ENCODE measurements around the gene CFP. TPM values are rescaled to one million over a fixed set of nuclear protein-coding genes. Genes with fewer than 3 reads are reported as not detected.

The CFP gene
- total RNA-seq, 1 donor from 2014 or later = 3.0 TPM

DNA sequence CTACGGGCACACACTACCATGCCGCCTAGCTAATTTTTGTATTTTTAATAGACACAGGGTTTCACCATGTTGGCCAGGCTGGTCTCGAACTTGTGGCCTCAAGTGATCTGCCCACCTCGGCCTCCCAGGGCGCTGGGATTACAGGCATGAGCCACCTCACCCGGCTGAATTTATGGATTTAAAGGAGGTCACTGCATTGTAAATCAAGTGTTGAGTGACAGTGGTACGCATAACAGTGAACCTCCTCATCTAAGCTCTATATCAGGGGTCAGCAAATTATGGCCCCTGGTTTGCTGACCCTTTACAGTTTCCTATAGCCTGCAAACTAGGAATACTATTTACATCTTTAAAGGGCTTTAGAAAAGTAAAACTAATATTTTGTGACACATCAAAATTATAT is 31.8 kb upstream of the CFP start:
- Histone ChIP-seq H3K36me3 (peaks cover 10% of the 10 kb centered on the region), H3K4me1 (peaks cover 9% of the 10 kb centered on the region), H3K4me3 (no peak overlapping the region), H3K9me3 (replicated peaks) (no peaks in the 10 kb centered on the region), H3K27ac (replicated peaks) (no peak overlapping the region), H3K27me3 (ENCODE audit: low read depth) (no peaks in the 10 kb centered on the region)
- DNase-seq = no peak
- TF ChIP-seq, protein P1, sequence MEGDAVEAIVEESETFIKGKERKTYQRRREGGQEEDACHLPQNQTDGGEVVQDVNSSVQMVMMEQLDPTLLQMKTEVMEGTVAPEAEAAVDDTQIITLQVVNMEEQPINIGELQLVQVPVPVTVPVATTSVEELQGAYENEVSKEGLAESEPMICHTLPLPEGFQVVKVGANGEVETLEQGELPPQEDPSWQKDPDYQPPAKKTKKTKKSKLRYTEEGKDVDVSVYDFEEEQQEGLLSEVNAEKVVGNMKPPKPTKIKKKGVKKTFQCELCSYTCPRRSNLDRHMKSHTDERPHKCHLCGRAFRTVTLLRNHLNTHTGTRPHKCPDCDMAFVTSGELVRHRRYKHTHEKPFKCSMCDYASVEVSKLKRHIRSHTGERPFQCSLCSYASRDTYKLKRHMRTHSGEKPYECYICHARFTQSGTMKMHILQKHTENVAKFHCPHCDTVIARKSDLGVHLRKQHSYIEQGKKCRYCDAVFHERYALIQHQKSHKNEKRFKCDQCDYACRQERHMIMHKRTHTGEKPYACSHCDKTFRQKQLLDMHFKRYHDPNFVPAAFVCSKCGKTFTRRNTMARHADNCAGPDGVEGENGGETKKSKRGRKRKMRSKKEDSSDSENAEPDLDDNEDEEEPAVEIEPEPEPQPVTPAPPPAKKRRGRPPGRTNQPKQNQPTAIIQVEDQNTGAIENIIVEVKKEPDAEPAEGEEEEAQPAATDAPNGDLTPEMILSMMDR (IDR thresholded peaks at IDR 0.05; ENCODE audit: borderline replicate concordance) = no peak
- intact Hi-C loops (cut with micrococcal nuclease) = no loop called here

DNA sequence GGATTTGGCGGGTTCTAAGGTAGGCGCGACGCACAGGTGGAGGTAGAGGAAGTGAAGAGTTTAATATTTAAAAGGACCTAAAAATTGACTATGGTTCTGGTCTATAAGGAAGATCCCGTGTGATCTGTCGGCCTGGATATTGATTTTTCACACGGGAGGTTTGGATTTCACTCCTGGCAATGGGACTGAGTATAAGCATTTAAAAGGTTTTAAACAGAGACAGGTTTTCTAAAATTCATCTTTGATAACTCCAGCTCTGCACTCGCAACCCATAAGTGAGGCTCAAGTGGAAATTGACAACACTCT is 29.6 kb upstream of the CFP start:
- Histone ChIP-seq H3K4me3 (peak overlapping the region; percentile 75), H3K27ac (replicated peaks) (peak overlapping the region; percentile 95), H3K36me3 (peaks cover 24% of the 10 kb centered on the region), H3K27me3 (ENCODE audit: low read depth) (no peaks in the 10 kb centered on the region), H3K9me3 (replicated peaks) (no peaks in the 10 kb centered on the region), H3K4me1 (peaks cover 9% of the 10 kb centered on the region)
- no peak for DNase-seq
- TF ChIP-seq, protein P1 (IDR thresholded peaks at IDR 0.05; ENCODE audit: borderline replicate concordance) = no peak
- intact Hi-C loops (cut with micrococcal nuclease) = no loop called here

DNA sequence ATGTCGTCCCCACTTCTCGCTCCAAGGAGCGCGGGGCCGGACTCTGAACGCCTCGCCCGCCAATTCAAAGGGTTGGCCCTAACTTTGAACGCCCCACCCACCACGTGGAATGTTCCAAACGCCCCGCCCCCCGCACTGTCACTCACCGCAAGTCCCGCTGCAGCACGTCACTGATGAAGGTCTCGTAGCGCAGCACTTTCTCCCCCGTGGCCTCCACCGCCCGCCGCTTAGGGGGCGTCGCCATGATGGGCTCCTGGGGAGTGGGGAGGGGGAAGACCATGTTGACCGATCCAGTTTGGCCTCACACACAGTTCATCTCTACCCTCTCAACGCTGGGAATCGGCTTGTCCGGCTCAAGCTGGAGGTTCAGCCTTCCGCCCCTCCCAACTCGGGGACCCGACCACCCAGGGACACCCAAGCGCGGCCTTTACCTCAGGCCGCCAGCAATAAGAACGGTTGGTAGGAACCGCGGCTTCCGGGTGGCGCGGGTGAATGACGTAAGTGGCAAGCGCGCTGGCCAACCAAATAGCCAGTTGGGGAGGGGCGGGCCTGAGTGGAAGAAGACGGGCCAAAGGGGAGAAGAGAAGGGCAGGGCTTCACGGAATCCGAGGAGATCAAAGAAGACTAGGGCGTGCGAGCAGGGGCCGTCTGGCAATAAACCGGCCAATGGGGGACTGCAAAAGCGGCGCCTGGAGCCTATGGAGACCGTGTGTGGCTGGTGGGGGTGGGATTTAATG is 29.1 kb upstream of the CFP start, which contains the start of gene UXT:
TSS of gene UXT (minus strand) at position 497 of the 737 bp plus-strand sequence. CDS start at position 244, 253 bp downstream.
- TF ChIP-seq, protein P1 (IDR thresholded peaks at IDR 0.05; ENCODE audit: borderline replicate concordance) = no peak
- peak within 1 kb of the TSS; percentile 75 for H3K4me3 ChIP-seq
- intact Hi-C loops (cut with micrococcal nuclease) = no loop called here
- peak; percentile 91 for DNase-seq
- H3K27ac ChIP-seq (replicated peaks) = peak within 1 kb of the TSS; percentile 95
- H3K27me3 ChIP-seq (ENCODE audit: low read depth) = no peaks in the 10 kb centered on the region
- H3K36me3 ChIP-seq = peaks cover 24% of the 10 kb centered on the region
- no peaks in the 10 kb centered on the region for H3K9me3 ChIP-seq (replicated peaks)
- H3K4me1 ChIP-seq = peaks cover 9% of the 10 kb centered on the region

DNA sequence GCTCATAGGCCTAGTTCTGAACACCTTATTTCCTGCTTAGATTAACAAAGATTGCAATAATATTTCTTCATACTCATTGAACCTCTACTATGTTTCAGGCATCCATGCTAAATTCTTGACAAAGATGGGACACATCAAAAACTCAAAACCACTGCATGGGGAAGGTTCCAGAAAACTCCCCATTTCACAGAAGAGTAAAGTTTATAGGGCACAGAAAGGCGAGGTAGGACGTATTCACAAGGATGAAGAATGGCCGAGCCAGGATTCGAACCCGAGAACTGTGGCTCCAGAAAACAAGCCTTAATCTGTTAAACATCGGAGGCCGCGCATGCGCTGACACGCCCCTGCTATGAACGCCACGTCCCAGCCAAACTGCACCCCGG is 28.6 kb upstream of the CFP start:
- Histone ChIP-seq H3K4me3 (peak overlapping the region; percentile 75), H3K36me3 (peaks cover 24% of the 10 kb centered on the region), H3K27ac (replicated peaks) (peak overlapping the region; percentile 95), H3K4me1 (peaks cover 9% of the 10 kb centered on the region), H3K9me3 (replicated peaks) (no peaks in the 10 kb centered on the region), H3K27me3 (ENCODE audit: low read depth) (no peaks in the 10 kb centered on the region)
- intact Hi-C loops (cut with micrococcal nuclease) = no loop called here
- no peak for DNase-seq
- TF ChIP-seq, protein P1 (IDR thresholded peaks at IDR 0.05; ENCODE audit: borderline replicate concordance) = no peak

DNA sequence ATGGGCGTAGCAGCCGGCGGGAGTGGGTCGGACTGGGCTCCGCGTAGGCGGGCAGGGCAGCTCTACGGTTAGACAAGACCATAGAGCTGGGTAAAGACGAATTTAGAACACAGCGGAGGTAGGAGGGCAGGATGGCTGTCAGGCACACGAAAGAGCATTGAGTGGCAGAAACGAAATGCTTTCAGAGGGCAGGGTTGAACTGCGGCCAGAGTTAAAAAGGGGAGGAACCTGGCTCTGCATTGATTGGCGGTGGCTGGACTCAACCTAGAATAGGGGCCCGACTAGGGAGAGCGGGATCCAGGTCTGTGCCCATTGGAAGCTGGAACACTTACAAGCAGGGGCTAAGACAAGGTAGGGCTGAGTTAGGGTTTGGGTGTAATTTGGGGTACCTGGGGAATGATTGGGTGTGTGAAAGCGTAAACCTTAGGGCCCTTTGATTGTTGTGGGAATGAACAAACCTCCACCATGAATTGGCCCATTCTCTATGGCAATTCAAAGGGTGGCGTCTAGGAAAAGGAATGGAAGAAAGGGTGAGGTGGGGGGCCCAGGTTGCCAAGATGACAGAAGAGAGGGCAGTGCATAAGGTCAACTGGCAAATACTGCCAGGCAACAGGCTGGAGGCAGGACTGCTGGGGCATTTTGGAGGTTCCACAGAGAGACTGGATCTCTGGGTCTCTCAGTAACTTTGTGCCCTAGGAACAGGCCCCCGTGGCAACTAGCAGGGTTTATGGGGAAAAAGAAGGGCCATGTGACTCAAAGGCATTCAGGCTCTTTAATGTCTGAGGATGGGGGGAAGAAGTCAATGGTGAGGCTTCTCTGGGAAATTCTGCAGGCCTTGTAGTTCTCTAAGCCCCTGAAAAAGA is 21.5 kb upstream of the CFP start:
- Histone ChIP-seq H3K9me3 (replicated peaks) (no peaks in the 10 kb centered on the region), H3K27me3 (ENCODE audit: low read depth) (no peaks in the 10 kb centered on the region), H3K36me3 (peaks cover 11% of the 10 kb centered on the region), H3K4me1 (peaks cover 14% of the 10 kb centered on the region), H3K4me3 (peak overlapping the region; percentile 76), H3K27ac (replicated peaks) (peak overlapping the region; percentile 86)
- intact Hi-C loops (cut with micrococcal nuclease) = no loop called here
- TF ChIP-seq, protein P1 (IDR thresholded peaks at IDR 0.05; ENCODE audit: borderline replicate concordance) = no peak
- DNase-seq = no peak

All from left ventricle myocardium inferior (tissue), 1 donor.